Kidney (tissue), 14 donors: ENCODE data around the gene HEY2. TPM values are rescaled to one million over a fixed set of nuclear protein-coding genes. Genes with fewer than 3 reads are reported as not detected.
"Not testable (repeated sequence)": the region's sequence is repeated elsewhere in the genome, so short reads cannot be mapped to it uniquely, and the experiment has no call there.

Experiments
- DNase-seq, 5 donors: peaks; one replicate each; pipeline ENCODE4 v3.0.0-alpha.2; 2013 to 2020
- FAIRE-seq: peaks from 2 replicates; lab custom pipeline; 2012; peaks lifted over from hg19 to GRCh38; lab: Jason Lieb, UNC
- H3K27ac ChIP-seq, 2 donors: one replicate each; pipeline ENCODE4 v1.7.0; 2013; ENCODE audit warnings: low read depth in 2 of 2, low read length in 2 of 2, inconsistent platforms in 1 of 2
- H3K27me3 ChIP-seq: one replicate; pipeline ENCODE4 v1.7.1; 2013; ENCODE audit warnings: low read length, inconsistent platforms; ENCODE audit not compliant: control insufficient read depth, insufficient read depth
- H3K36me3 ChIP-seq, 3 donors: one replicate each; pipeline versions ENCODE4 v1.7.0 to v1.7.1; 2013; ENCODE audit warnings: low read length in 3 of 3, control low read depth in 1 of 3, inconsistent platforms in 1 of 3; ENCODE audit not compliant: insufficient read depth in 3 of 3, control insufficient read depth in 2 of 3
- H3K4me1 ChIP-seq, 3 donors: one replicate each; pipeline versions ENCODE4 v1.7.0 to v1.7.1; 2013; ENCODE audit warnings: low read length in 3 of 3, inconsistent platforms in 1 of 3, low read depth in 1 of 3; ENCODE audit not compliant: control insufficient read depth in 2 of 3, insufficient read depth in 2 of 3
- H3K4me3 ChIP-seq, 3 donors: one replicate each; pipeline versions ENCODE4 v1.7.0 to v1.8.1; 2013; ENCODE audit warnings: low read length in 3 of 3, control low read depth in 1 of 3, inconsistent platforms in 1 of 3
- H3K9ac ChIP-seq, 3 donors: one replicate each; pipeline versions ENCODE4 v1.7.0 to v1.7.1; 2013; ENCODE audit warnings: low read length in 3 of 3, control low read depth in 1 of 3, inconsistent platforms in 1 of 3
- H3K9me3 ChIP-seq, 3 donors: one replicate each; pipeline versions ENCODE4 v1.7.0 to v1.7.1; 2013; ENCODE audit warnings: low read length in 3 of 3, control low read depth in 1 of 3, inconsistent platforms in 1 of 3; ENCODE audit not compliant: control insufficient read depth in 2 of 3, insufficient read depth in 1 of 3
- CTCF ChIP-seq: IDR thresholded peaks from 3 replicates; pipeline ENCODE4 v1.5.1; 2012; ENCODE audit warnings: mild to moderate bottlenecking, moderate library complexity, borderline replicate concordance; ENCODE audit not compliant: insufficient read depth; ENCODE audit errors: extremely low read depth
- intact Hi-C: fragments of 100-400 bp; cut with DNase I; formaldehyde crosslinking; loops from one replicate; pipeline ENCODE4 v1.11.1; 2022
- polyA plus RNA-seq: library from polyadenylated mRNA; stranded (reverse); fragments of 350-450 nt; fragmentation: Illumina TruSeq; extraction: RNeasy Lipid Tissue Mini Kit (QIAGEN cat#74804); gene quantifications from one replicate; pipeline ENCODE4 v1.2.3, GENCODE V29; 2014; ENCODE audit warnings: low read depth, low replicate concordance; ENCODE audit not compliant: insufficient read depth
- total RNA-seq: library from RNA; stranded (reverse); fragmentation: NEBNext Ultra II Directional; extraction: Animal tissue kit (Norgen Biotek cat#: 25700); gene quantifications from one replicate; pipeline ENCODE4 v1.2.1, GENCODE V29; 2021
- donor health status: control.
- donor health status: control.
- donor health status: control.
- donor health status: control.
- donor health status: control.
- donor health status: DM: yes; HTN: yes; CAD: no.
- donor health status: Normal renal cell carcinoma (clear cell type).

HEY2 gene
- total and polyA plus RNA-seq, 2 donors from 2014 or later, result 4.2 to 10.7 TPM

- TF ChIP-seq CTCF, result no peak
- FAIRE-seq, result no peak
Measured at GRCh38 chr6:125773387-125774341, 24.2 kb downstream of the HEY2 start.

GRCh38 chr6:125776107-125776826 is 26.8 kb downstream of the HEY2 start:
- intact Hi-C loops, H3K9ac ChIP-seq, H3K36me3 ChIP-seq, DNase-seq, H3K9me3 ChIP-seq, H3K27me3 ChIP-seq, FAIRE-seq, H3K4me3 ChIP-seq, H3K4me1 ChIP-seq, H3K27ac ChIP-seq: not testable (repeated sequence)

More at GRCh38 chr6:125773387-125774341, 24.2 kb downstream of the HEY2 start:
- intact Hi-C loops, result no loop called here
- H3K4me3 ChIP-seq, result no peak overlapping the region
- H3K9ac ChIP-seq, result no peak overlapping the region
- H3K9me3 ChIP-seq, result no peaks in the 10 kb centered on the region
- no peak overlapping the region for H3K27ac ChIP-seq
- DNase-seq, result no peak
- no peaks in the 10 kb centered on the region for H3K27me3 ChIP-seq
- H3K36me3 ChIP-seq, result no peaks in the 10 kb centered on the region
- peaks cover 0 to 5% (median 0%) of the 10 kb centered on the region in 3 donors for H3K4me1 ChIP-seq

GRCh38 chr6:125779924-125780539 is 30.6 kb downstream of the HEY2 start:
- H3K9me3 ChIP-seq, result no peaks in the 10 kb centered on the region
- H3K4me1 ChIP-seq, result peaks cover 0 to 5% (median 0%) of the 10 kb centered on the region in 3 donors
- peak overlapping the region; percentile 80 to 90 for H3K27ac ChIP-seq
- FAIRE-seq (peak; percentile 99), DNase-seq (peak; percentile 91 to 98 (median 96))
- H3K9ac ChIP-seq, result peak overlapping the region; percentile 18 to 95 (median 87)
- H3K4me3 ChIP-seq, result peak overlapping the region; percentile 70 to 96 (median 94)
- TF ChIP-seq CTCF, result no peak
- intact Hi-C loops, result no loop called here
- no peaks in the 10 kb centered on the region for H3K36me3 ChIP-seq
- no peaks in the 10 kb centered on the region for H3K27me3 ChIP-seq
